NOMO-1 treated with DMSO at 0.1 percent for 48 hours (cell line): ENCODE results near the gene EFHD2.
"Not testable (repeated sequence)": the region's sequence is repeated elsewhere in the genome, so short reads cannot be mapped to it uniquely, and the experiment has no call there.

Experiments
- DNase-seq: peaks from one replicate; lab custom pipeline; 2025; ENCODE audit not compliant: unreplicated experiment; lab: John Stamatoyannopoulos, UW

EFHD2 gene

GRCh38 chr1:15386164-15386749 lies 23.4 kb upstream of the EFHD2 start:
- no peak for DNase-seq

- DNase-seq, result no peak
Observed at GRCh38 chr1:15388201-15388880, 21.3 kb upstream of the EFHD2 start.

GRCh38 chr1:15389828-15390227 lies 19.9 kb upstream of the EFHD2 start:
- not testable (repeated sequence) for DNase-seq

- no peak for DNase-seq
Observed at GRCh38 chr1:15390667-15391066, 19.0 kb upstream of the EFHD2 start.

GRCh38 chr1:15391366-15391765 lies 18.3 kb upstream of the EFHD2 start:
- DNase-seq, result no peak

- DNase-seq, result no peak
Observed at GRCh38 chr1:15393475-15394257, 16.0 kb upstream of the EFHD2 start.

- no peak for DNase-seq
Observed at GRCh38 chr1:15394258-15394690, 15.4 kb upstream of the EFHD2 start.

- DNase-seq, result no peak
Observed at GRCh38 chr1:15397236-15397635, 12.5 kb upstream of the EFHD2 start.

GRCh38 chr1:15399710-15400109 lies 10.0 kb upstream of the EFHD2 start:
- no peak for DNase-seq

GRCh38 chr1:15400627-15401026 lies 9.1 kb upstream of the EFHD2 start:
- DNase-seq, result no peak

- no peak for DNase-seq
Observed at GRCh38 chr1:15401391-15402055, 8.2 kb upstream of the EFHD2 start.

GRCh38 chr1:15402809-15403450 lies 6.8 kb upstream of the EFHD2 start:
- no peak for DNase-seq

- DNase-seq, result no peak
Observed at GRCh38 chr1:15403962-15404580, 5.6 kb upstream of the EFHD2 start.

GRCh38 chr1:15405106-15405850 lies 4.4 kb upstream of the EFHD2 start:
- DNase-seq, result no peak

- DNase-seq, result no peak
Observed at GRCh38 chr1:15406614-15407559, 2.8 kb upstream of the EFHD2 start.

GRCh38 chr1:15407580-15407979 lies 2.1 kb upstream of the EFHD2 start:
- DNase-seq, result no peak

- no peak for DNase-seq
Observed at GRCh38 chr1:15408890-15409387, 749 bp upstream of the EFHD2 start.

- no peak for DNase-seq
Observed at GRCh38 chr1:15410223-15410883, 665 bp downstream of the EFHD2 start.
